ENCODE data around the gene ITGB7.

The ITGB7 gene

GRCh38 chr12:53201177-53201541, 5.9 kb downstream of the ITGB7 start:
- no peak for DNase-seq (ENCODE audit: insufficient read length, low spot score)
- FAIRE-seq: no peak
- TF ChIP-seq POLR2A (IDR thresholded peaks at IDR 0.05; ENCODE audit: low read depth, low read length): no peak
- no peak for TF ChIP-seq POU2F2 (IDR thresholded peaks at IDR 0.05; ENCODE audit: low read depth, low read length)
- no peak for TF ChIP-seq TAF1 (IDR thresholded peaks at IDR 0.05; ENCODE audit: low read depth, low read length)
- no peak for TF ChIP-seq SPI1 (IDR thresholded peaks at IDR 0.05; ENCODE audit: low read depth, low read length)
- no peak for TF ChIP-seq PAX5 (IDR thresholded peaks at IDR 0.05; ENCODE audit: insufficient read depth, low read length, severe bottlenecking)
- no peak for TF ChIP-seq POLR2AphosphoS5 (IDR thresholded peaks at IDR 0.05; ENCODE audit: low read depth, low read length)

- TF ChIP-seq POLR2A (IDR thresholded peaks at IDR 0.05; ENCODE audit: low read depth, low read length): no peak
- peak; percentile 99 for TF ChIP-seq SPI1 (IDR thresholded peaks at IDR 0.05; ENCODE audit: low read depth, low read length)
- 0 out of 2 replicates have a peak, but pooled peaks have one; percentile 7 for TF ChIP-seq POU2F2 (IDR thresholded peaks at IDR 0.05; ENCODE audit: low read depth, low read length)
- FAIRE-seq: peak; percentile 74
- no peak for DNase-seq (ENCODE audit: insufficient read length, low spot score)
These were observed 6.4 kb downstream of the ITGB7 start for GRCh38 chr12:53200458-53201176.

- TF ChIP-seq POU2F2 (IDR thresholded peaks at IDR 0.05; ENCODE audit: low read depth, low read length): 0 out of 2 replicates have a peak, but pooled peaks have one; percentile 2
- TF ChIP-seq TAF1 (IDR thresholded peaks at IDR 0.05; ENCODE audit: low read depth, low read length): no peak
- 0 out of 2 replicates have a peak, but pooled peaks have one; percentile 20 for TF ChIP-seq POLR2AphosphoS5 (IDR thresholded peaks at IDR 0.05; ENCODE audit: low read depth, low read length)
- no peak for TF ChIP-seq PAX5 (IDR thresholded peaks at IDR 0.05; ENCODE audit: insufficient read depth, low read length, severe bottlenecking)
- no peak for FAIRE-seq
- DNase-seq (ENCODE audit: insufficient read length, low spot score): no peak
These were observed 7.0 kb downstream of the ITGB7 start for GRCh38 chr12:53200107-53200457.

GRCh38 chr12:53199700-53200099, 7.4 kb downstream of the ITGB7 start:
- peak; percentile 72 for FAIRE-seq
- TF ChIP-seq POLR2AphosphoS5 (IDR thresholded peaks at IDR 0.05; ENCODE audit: low read depth, low read length): no peak
- no peak for TF ChIP-seq TAF1 (IDR thresholded peaks at IDR 0.05; ENCODE audit: low read depth, low read length)
- no peak for TF ChIP-seq PAX5 (IDR thresholded peaks at IDR 0.05; ENCODE audit: insufficient read depth, low read length, severe bottlenecking)
- no peak for TF ChIP-seq POLR2A (IDR thresholded peaks at IDR 0.05; ENCODE audit: low read depth, low read length)
- TF ChIP-seq SPI1 (IDR thresholded peaks at IDR 0.05; ENCODE audit: low read depth, low read length): no peak
- TF ChIP-seq POU2F2 (IDR thresholded peaks at IDR 0.05; ENCODE audit: low read depth, low read length): no peak
- DNase-seq (ENCODE audit: insufficient read length, low spot score): no peak

GRCh38 chr12:53198486-53199110, 8.5 kb downstream of the ITGB7 start:
- no peak for FAIRE-seq
- no peak for DNase-seq (ENCODE audit: insufficient read length, low spot score)
- TF ChIP-seq SPI1 (IDR thresholded peaks at IDR 0.05; ENCODE audit: low read depth, low read length): no peak
- no peak for TF ChIP-seq POU2F2 (IDR thresholded peaks at IDR 0.05; ENCODE audit: low read depth, low read length)
- TF ChIP-seq POLR2AphosphoS5 (IDR thresholded peaks at IDR 0.05; ENCODE audit: low read depth, low read length): no peak
- no peak for TF ChIP-seq PAX5 (IDR thresholded peaks at IDR 0.05; ENCODE audit: insufficient read depth, low read length, severe bottlenecking)
- TF ChIP-seq TAF1 (IDR thresholded peaks at IDR 0.05; ENCODE audit: low read depth, low read length): no peak
- no peak for TF ChIP-seq POLR2A (IDR thresholded peaks at IDR 0.05; ENCODE audit: low read depth, low read length)

- no peak for FAIRE-seq
- DNase-seq (ENCODE audit: insufficient read length, low spot score): no peak
- TF ChIP-seq TAF1 (IDR thresholded peaks at IDR 0.05; ENCODE audit: low read depth, low read length) (no peak), POLR2A (IDR thresholded peaks at IDR 0.05; ENCODE audit: low read depth, low read length) (no peak), PAX5 (IDR thresholded peaks at IDR 0.05; ENCODE audit: insufficient read depth, low read length, severe bottlenecking) (no peak), POU2F2 (IDR thresholded peaks at IDR 0.05; ENCODE audit: low read depth, low read length) (no peak), POLR2AphosphoS5 (IDR thresholded peaks at IDR 0.05; ENCODE audit: low read depth, low read length) (no peak), SPI1 (IDR thresholded peaks at IDR 0.05; ENCODE audit: low read depth, low read length) (no peak)
These were observed 9.9 kb downstream of the ITGB7 start for GRCh38 chr12:53197011-53197640.

- DNase-seq (ENCODE audit: insufficient read length, low spot score) (no peak), FAIRE-seq (no peak)
- TF ChIP-seq POLR2A (IDR thresholded peaks at IDR 0.05; ENCODE audit: low read depth, low read length) (no peak), POLR2AphosphoS5 (IDR thresholded peaks at IDR 0.05; ENCODE audit: low read depth, low read length) (no peak; the same call in 1 of the 2 replicates), TAF1 (IDR thresholded peaks at IDR 0.05; ENCODE audit: low read depth, low read length) (no peak), POU2F2 (IDR thresholded peaks at IDR 0.05; ENCODE audit: low read depth, low read length) (no peak), PAX5 (IDR thresholded peaks at IDR 0.05; ENCODE audit: insufficient read depth, low read length, severe bottlenecking) (no peak), SPI1 (IDR thresholded peaks at IDR 0.05; ENCODE audit: low read depth, low read length) (no peak)
These were observed 10.6 kb downstream of the ITGB7 start for GRCh38 chr12:53196486-53196885.

GRCh38 chr12:53195516-53196420, 11.3 kb downstream of the ITGB7 start:
- TF ChIP-seq POLR2AphosphoS5 (IDR thresholded peaks at IDR 0.05; ENCODE audit: low read depth, low read length) (0 out of 2 replicates have a peak, but pooled peaks have one; percentile 25), SPI1 (IDR thresholded peaks at IDR 0.05; ENCODE audit: low read depth, low read length) (no peak), POU2F2 (IDR thresholded peaks at IDR 0.05; ENCODE audit: low read depth, low read length) (0 out of 2 replicates have a peak, but pooled peaks have one; percentile 13), POLR2A (IDR thresholded peaks at IDR 0.05; ENCODE audit: low read depth, low read length) (peak; percentile 30; the same call in 1 of the 2 replicates)
- FAIRE-seq (no peak), DNase-seq (ENCODE audit: insufficient read length, low spot score) (no peak)

GRCh38 chr12:53194973-53195372, 12.1 kb downstream of the ITGB7 start:
- FAIRE-seq (no peak), DNase-seq (ENCODE audit: insufficient read length, low spot score) (no peak)
- no peak for TF ChIP-seq POLR2A (IDR thresholded peaks at IDR 0.05; ENCODE audit: low read depth, low read length)
- no peak for TF ChIP-seq POU2F2 (IDR thresholded peaks at IDR 0.05; ENCODE audit: low read depth, low read length)
- TF ChIP-seq TAF1 (IDR thresholded peaks at IDR 0.05; ENCODE audit: low read depth, low read length): no peak
- no peak for TF ChIP-seq POLR2AphosphoS5 (IDR thresholded peaks at IDR 0.05; ENCODE audit: low read depth, low read length)
- TF ChIP-seq SPI1 (IDR thresholded peaks at IDR 0.05; ENCODE audit: low read depth, low read length): no peak
- no peak for TF ChIP-seq PAX5 (IDR thresholded peaks at IDR 0.05; ENCODE audit: insufficient read depth, low read length, severe bottlenecking)

All from GM12891 (cell line).